ENCODE data around the gene INSC. TPM values are rescaled to one million over a fixed set of nuclear protein-coding genes. Genes with fewer than 3 reads are reported as not detected.
A peak's percentile ranks its signal among the peaks of the same experiment; 100 is the strongest.

Gene INSC
- total and polyA plus RNA-seq, 2 of the 4 experiments (the other 2 are of a cell fraction): 0.53 to 1.4 TPM

- Histone ChIP-seq H3K18ac (ENCODE audit: low read depth, low read length) (peak overlapping the region; percentile 62), H4K8ac (ENCODE audit: low read depth in 2 of 2, low read length in 2 of 2) (peak overlapping the region; percentile 84), H4K91ac (ENCODE audit: insufficient read depth, low read depth, low read length) (peak overlapping the region; percentile 96), H3K9ac (ENCODE audit: low read depth, low read length) (no peak overlapping the region), H3K4me3 (ENCODE audit: insufficient read depth, low read depth, low read length) (no peak overlapping the region), H2BK5ac (ENCODE audit: low read depth, low read length, poor library complexity, severe bottlenecking) (peak overlapping the region; percentile 95), H3K79me1 (ENCODE audit: low read depth in 1 of 2, low read length in 2 of 2) (peaks cover 0 to 19% of the 10 kb centered on the region in 2 experiments; a peak in 2 of 4 replicates), H3K4me2 (ENCODE audit: low read depth, low read length) (peak overlapping the region; percentile 25), H3K27ac (ENCODE audit: insufficient read depth, low read length) (peak overlapping the region; percentile 63), H2BK120ac (ENCODE audit: low read depth, low read length) (peak overlapping the region; percentile 89), H3K9me3 (ENCODE audit: control insufficient read depth, insufficient read depth, low read length) (no peaks in the 10 kb centered on the region), H2BK20ac (ENCODE audit: low read depth, low read length) (peak overlapping the region; percentile 98), H3K56ac (ENCODE audit: extremely low read depth, insufficient read depth, low read length) (peak overlapping the region; percentile 60), H4K5ac (ENCODE audit: low read depth, low read length) (peak overlapping the region; percentile 47; the same call in 1 of the 2 replicates), H2AFZ (replicated peaks; ENCODE audit: low read length, poor library complexity) (peak overlapping the region; percentile 83), H3K9me1 (ENCODE audit: insufficient read depth, low read length) (peaks cover 24% of the 10 kb centered on the region), H3K4ac (ENCODE audit: low read depth, low read length) (peak overlapping the region; percentile 92), H3K23ac (ENCODE audit: low read depth, low read length) (peak overlapping the region; percentile 88), H2AK5ac (ENCODE audit: low read depth, low read length) (peak overlapping the region; percentile 88), H3K36me3 (ENCODE audit: control insufficient read depth, insufficient read depth, low read length) (no peaks in the 10 kb centered on the region), H4K20me1 (ENCODE audit: insufficient read depth, low read length) (no peaks in the 10 kb centered on the region; the same call in 1 of the 2 replicates), H2BK15ac (ENCODE audit: low read depth, low read length) (peak overlapping the region; percentile 71; the same call in 2 of the 3 replicates), H2AK9ac (replicated peaks; ENCODE audit: low read depth, low read length, poor library complexity) (peak overlapping the region; percentile 2), H3K4me1 (ENCODE audit: control insufficient read depth, insufficient read depth, low read length) (peaks cover 32% of the 10 kb centered on the region), H3K14ac (replicated peaks; ENCODE audit: low read depth, low read length) (peak overlapping the region; percentile 65), H3K27me3 (ENCODE audit: control insufficient read depth, insufficient read depth, low read length) (no peaks in the 10 kb centered on the region)
- intact Hi-C loops (cut with micrococcal nuclease): no loop called here
- no peak for DNase-seq
- ChIA-PET POLR2A (ENCODE audit: unreplicated experiment) (interaction anchor here (0.5 kb wide), 1 partner anchor 903 kb away, joined by 4 read pairs; no protein-coding TSS in a partner anchor), CTCF (interaction anchor here (1.7 to 2.7 kb wide), 2 partner anchors 11 to 52 kb away, joined by 4 to 16 read pairs; no protein-coding TSS in a partner anchor)
- TF ChIP-seq NFE2L2 (IDR thresholded peaks at IDR 0.05; ENCODE audit: low read depth, low read length): no peak
- TF ChIP-seq CEBPB (IDR thresholded peaks at IDR 0.05; ENCODE audit: low read depth, low read length): no peak
- no peak for TF ChIP-seq RAD21 (IDR thresholded peaks at IDR 0.05; ENCODE audit: low read length)
- no peak for TF ChIP-seq MXI1 (IDR thresholded peaks at IDR 0.05; ENCODE audit: borderline replicate concordance, low read depth, low read length)
- TF ChIP-seq MAZ (IDR thresholded peaks at IDR 0.05; ENCODE audit: borderline replicate concordance, low read depth, low read length): no peak
- TF ChIP-seq FOS (IDR thresholded peaks at IDR 0.05; ENCODE audit: low read depth, low read length): no peak
- ATAC-seq (ENCODE audit: low read depth): no peak
- dilution Hi-C loops (cut with HindIII; ENCODE audit: low sequenced_read_pairs, unreplicated experiment): no loop called here
- in situ Hi-C loops (cut with MboI; ENCODE audit: low sequenced_read_pairs): loop anchor here (5.0 kb wide), 1 partner anchor 45 kb away; the partner anchor contains the start of gene INSC
- 85% methylated on average over 2 of the region's 6 CpGs; no CpG with 5 or more reads in 1 of the 2 experiments for WGBS, 2 experiments (ENCODE audit: extremely low coverage in 2 of 2, insufficient read length in 1 of 2)
- no TSS peak for BruUV-seq (replicated peaks)
Measured at GRCh38 chr11:15157606-15158137, 42.9 kb downstream of the INSC start.
